IMR-90 (cell line): ENCODE measurements around the gene HTATSF1. TPM values are rescaled to one million over a fixed set of nuclear protein-coding genes. Genes with fewer than 3 reads are reported as not detected.

Source experiments
- microRNA-seq, 2 experiments: library from miRNA; stranded (forward) in 1 of 2; unstranded in 1 of 2; fragments of 10-50 nt in 1 of 2; fragments of <30 nt in 1 of 2; gene quantifications in 1 of 2; microRNA quantifications in 1 of 2; one replicate each; pipeline versions ENCODE3 to v1.1.0; 2013 to 2020; ENCODE audit not compliant: insufficient read depth in 1 of 2, insufficient read length in 1 of 2, unreplicated experiment in 1 of 2
- polyA plus RNA-seq, 3 experiments: library from polyadenylated mRNA; depleted of rRNA; stranded (reverse); fragments of >200 nt; gene quantifications; 2 replicates each; pipeline ENCODE4 v1.2.3, GENCODE V29; 2012; ENCODE audit warnings: low replicate concordance in 1 of 3
- small RNA-seq, 5 experiments: library from RNA; depleted of rRNA; stranded (forward); fragments of <200 nt; gene quantifications; one replicate each; pipeline ENCODE3, GENCODE V24; 2012
- total RNA-seq: library from RNA; depleted of rRNA; stranded (reverse); fragments of >200 nt; gene quantifications from 2 replicates; pipeline ENCODE4 v1.2.3, GENCODE V29; 2012; rRNA removed

Gene HTATSF1
- total and polyA plus RNA-seq, 2 of the 4 experiments (the other 2 are of a cell fraction) = 6.8 to 19.0 TPM

Small RNA genes lying within 50 kb of the gene (microRNA-seq; reads per million reads assigned to microRNA genes)
- 0 reads per million in 2 experiments for gene MIR934

Small RNA genes lying within 50 kb of the gene (small RNA-seq; reads per million reads assigned to genes)
- gene MIR934 = 0 reads per million in 5 experiments

Other genes starting within 250 kb of the HTATSF1 start
- gene MAP7D3, start 246.2 kb upstream of the HTATSF1 start, total RNA-seq = 21.7 and 23.8 TPM in 2 replicates
- gene MAP7D3, start 246.2 kb upstream of the HTATSF1 start, polyA plus RNA-seq (2012; rRNA removed) = 9.7 and 10.0 TPM in 2 replicates
- not detected in 2 replicates for gene ADGRG4, start 196.6 kb upstream of the HTATSF1 start, total RNA-seq
- gene ADGRG4, start 196.6 kb upstream of the HTATSF1 start, polyA plus RNA-seq (2012; rRNA removed) = under 0.01 TPM in 1 of 2 replicates, not detected in the other
- not detected in 2 replicates for gene BRS3, start 9.6 kb upstream of the HTATSF1 start, total RNA-seq
- gene BRS3, start 9.6 kb upstream of the HTATSF1 start, polyA plus RNA-seq (2012; rRNA removed) = not detected in 2 replicates
- not detected in 2 replicates for gene VGLL1, start 34.6 kb downstream of the HTATSF1 start, total RNA-seq
- gene VGLL1, start 34.6 kb downstream of the HTATSF1 start, polyA plus RNA-seq (2012; rRNA removed) = not detected in 2 replicates
- gene CD40LG, start 150.6 kb downstream of the HTATSF1 start, total RNA-seq = not detected in 2 replicates
- gene CD40LG, start 150.6 kb downstream of the HTATSF1 start, polyA plus RNA-seq (2012; rRNA removed) = not detected in 2 replicates